ENCODE results near the gene HBB.

Gene HBB

DNA sequence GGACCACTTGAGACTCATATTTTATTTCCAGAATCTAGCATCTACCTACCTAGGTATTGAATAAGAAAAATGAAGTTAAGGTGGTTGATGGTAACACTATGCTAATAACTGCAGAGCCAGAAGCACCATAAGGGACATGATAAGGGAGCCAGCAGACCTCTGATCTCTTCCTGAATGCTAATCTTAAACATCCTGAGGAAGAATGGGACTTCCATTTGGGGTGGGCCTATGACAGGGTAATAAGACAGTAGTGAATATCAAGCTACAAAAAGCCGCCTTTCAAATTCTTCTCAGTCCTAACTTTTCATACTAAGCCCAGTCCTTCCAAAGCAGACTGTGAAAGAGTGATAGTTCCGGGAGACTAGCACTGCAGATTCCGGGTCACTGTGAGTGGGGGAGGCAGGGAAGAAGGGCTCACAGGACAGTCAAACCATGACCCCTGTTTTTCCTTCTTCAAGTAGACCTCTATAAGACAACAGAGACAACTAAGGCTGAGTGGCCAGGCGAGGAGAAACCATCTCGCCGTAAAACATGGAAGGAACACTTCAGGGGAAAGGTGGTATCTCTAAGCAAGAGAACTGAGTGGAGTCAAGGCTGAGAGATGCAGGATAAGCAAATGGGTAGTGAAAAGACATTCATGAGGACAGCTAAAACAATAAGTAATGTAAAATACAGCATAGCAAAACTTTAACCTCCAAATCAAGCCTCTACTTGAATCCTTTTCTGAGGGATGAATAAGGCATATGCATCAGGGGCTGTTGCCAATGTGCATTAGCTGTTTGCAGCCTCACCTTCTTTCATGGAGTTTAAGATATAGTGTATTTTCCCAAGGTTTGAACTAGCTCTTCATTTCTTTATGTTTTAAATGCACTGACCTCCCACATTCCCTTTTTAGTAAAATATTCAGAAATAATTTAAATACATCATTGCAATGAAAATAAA lies 2.1 kb downstream of the HBB start:
- Mint-ChIP-seq H3K4me1 (ENCODE audit: low read depth) (no peaks in the 10 kb centered on the region), H3K4me3 (no peak overlapping the region), H3K9me3 (no peaks in the 10 kb centered on the region), H3K27ac (no peak overlapping the region), H3K36me3 (ENCODE audit: low read depth) (no peaks in the 10 kb centered on the region), H3K27me3 (peaks cover 5% of the 10 kb centered on the region)

DNA sequence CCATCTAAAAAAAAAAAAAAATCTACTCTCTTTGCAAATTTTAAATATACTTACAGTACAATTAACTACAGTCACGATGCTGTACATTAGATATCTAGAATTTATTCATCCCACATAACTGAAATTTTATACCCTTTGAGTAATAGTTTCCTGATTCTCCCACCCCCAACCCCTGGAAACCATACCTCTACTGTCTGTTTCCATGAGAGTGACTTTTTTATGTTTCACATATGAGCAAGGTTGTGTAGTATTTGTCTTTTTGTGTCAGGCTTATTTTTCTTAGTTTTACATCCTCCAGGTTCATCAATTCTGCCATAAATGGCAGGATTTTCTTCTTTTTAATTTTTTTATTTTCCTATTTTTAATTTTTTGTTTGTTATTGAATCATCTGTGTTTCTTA lies 3.2 kb downstream of the HBB start:
- H3K27ac Mint-ChIP-seq: no peak overlapping the region
- H3K4me1 Mint-ChIP-seq (ENCODE audit: low read depth): no peaks in the 10 kb centered on the region

GRCh38 chr11:5223146-5223545 lies 3.7 kb downstream of the HBB start:
- peaks cover 4% of the 10 kb centered on the region for H3K9me3 Mint-ChIP-seq
- no peaks in the 10 kb centered on the region for H3K36me3 Mint-ChIP-seq (ENCODE audit: low read depth)
- no peak overlapping the region for H3K27ac Mint-ChIP-seq
- no peaks in the 10 kb centered on the region for H3K4me1 Mint-ChIP-seq (ENCODE audit: low read depth)
- no peak overlapping the region for H3K4me3 Mint-ChIP-seq
- peaks cover 5% of the 10 kb centered on the region for H3K27me3 Mint-ChIP-seq

More for the DNA sequence above, 3.2 kb downstream of the HBB start:
- Mint-ChIP-seq H3K4me3 (no peak overlapping the region), H3K27me3 (peaks cover 5% of the 10 kb centered on the region), H3K36me3 (ENCODE audit: low read depth) (no peaks in the 10 kb centered on the region), H3K9me3 (peaks cover 4% of the 10 kb centered on the region)

DNA sequence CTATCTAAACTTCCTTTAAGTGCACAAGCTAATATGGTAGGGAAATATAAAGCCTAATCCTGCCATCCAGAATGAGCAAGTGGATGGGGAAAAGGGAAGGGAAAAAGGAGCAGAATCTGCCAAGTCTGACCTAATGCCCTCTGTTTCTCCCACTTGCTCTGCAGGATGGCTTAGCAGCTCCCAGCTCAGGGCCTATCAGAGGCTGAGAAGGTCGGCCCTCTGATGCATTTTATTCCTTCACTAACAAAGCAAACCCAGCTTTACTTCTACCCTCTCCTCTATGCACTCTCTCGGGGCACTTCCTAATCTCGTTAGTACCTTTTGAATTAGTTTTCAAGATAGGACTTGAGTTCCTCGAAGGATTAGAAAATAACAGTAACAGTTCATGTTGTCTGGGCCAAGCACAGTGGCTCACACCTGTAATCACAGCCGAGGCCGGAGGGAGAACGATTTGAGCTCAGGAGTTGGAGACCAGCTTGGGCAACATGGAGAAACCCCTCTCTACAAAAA lies 16.4 kb downstream of the HBB start:
- no peak overlapping the region for H3K27ac Mint-ChIP-seq
- no peak overlapping the region for H3K4me3 Mint-ChIP-seq
- H3K27me3 Mint-ChIP-seq: peaks cover 4% of the 10 kb centered on the region
- H3K9me3 Mint-ChIP-seq: no peaks in the 10 kb centered on the region
- H3K36me3 Mint-ChIP-seq (ENCODE audit: low read depth): no peaks in the 10 kb centered on the region
- H3K4me1 Mint-ChIP-seq (ENCODE audit: low read depth): no peaks in the 10 kb centered on the region

DNA sequence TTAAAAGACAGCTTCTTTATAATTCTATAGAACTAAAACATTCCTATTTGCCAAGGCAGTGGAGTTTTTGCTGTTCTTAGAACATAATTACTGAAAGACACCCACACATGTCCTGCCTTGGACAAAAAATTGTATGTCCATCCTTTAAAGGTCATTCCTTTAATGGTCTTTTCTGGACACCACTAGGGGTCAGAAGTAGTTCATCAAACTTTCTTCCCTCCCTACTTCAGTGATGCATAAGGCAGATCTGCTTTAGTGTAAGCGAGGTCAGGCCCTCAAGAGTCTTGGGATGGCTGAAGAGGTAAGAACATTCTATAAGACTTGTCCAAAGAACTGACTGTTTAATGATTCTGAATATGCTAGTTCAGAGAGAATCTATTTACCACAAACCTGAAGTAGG lies 22.1 kb downstream of the HBB start:
- Mint-ChIP-seq H3K27me3 (peaks cover 2% of the 10 kb centered on the region), H3K9me3 (no peaks in the 10 kb centered on the region), H3K27ac (no peak overlapping the region), H3K4me1 (ENCODE audit: low read depth) (no peaks in the 10 kb centered on the region), H3K36me3 (ENCODE audit: low read depth) (no peaks in the 10 kb centered on the region), H3K4me3 (no peak overlapping the region)

DNA sequence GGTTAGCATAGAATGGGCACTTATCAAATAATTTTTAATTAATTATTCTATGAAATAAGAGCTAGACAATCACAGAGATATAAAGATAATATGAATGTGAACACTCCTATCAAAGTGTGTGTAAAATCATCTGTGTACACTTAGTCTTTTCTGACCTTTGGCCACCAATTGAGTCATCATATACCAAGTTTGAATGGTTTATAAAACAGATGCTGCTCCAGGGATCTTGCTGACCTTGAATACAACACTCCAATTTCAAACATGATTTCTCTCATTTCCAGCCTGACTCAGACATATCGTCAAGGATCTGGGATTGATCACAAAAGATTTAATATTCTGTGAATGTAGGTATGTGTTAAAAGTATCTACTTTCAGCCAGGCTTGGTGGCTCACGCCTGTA lies 23.5 kb downstream of the HBB start:
- H3K27ac Mint-ChIP-seq: no peak overlapping the region
- peaks cover 5% of the 10 kb centered on the region for H3K27me3 Mint-ChIP-seq
- H3K9me3 Mint-ChIP-seq: no peaks in the 10 kb centered on the region
- no peaks in the 10 kb centered on the region for H3K36me3 Mint-ChIP-seq (ENCODE audit: low read depth)
- no peaks in the 10 kb centered on the region for H3K4me1 Mint-ChIP-seq (ENCODE audit: low read depth)
- no peak overlapping the region for H3K4me3 Mint-ChIP-seq

DNA sequence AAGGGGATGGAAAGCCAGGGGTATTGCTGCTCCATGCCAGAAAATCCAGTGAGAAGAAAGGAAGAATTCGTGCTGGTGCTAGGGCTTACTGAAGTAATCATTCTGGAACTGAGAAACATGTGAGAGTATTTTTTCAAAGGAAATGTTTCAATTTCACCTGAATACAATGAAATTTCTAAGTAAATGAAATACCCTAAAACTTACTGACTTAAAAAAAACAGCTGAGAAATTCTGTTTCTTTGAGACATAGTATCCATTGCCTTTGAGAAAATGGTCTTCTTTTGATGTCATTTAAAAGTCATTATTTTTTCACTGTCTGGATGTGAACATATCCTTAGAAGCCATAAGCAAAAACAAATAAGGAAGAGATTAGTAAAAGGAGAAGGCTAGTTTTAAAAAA lies 26.3 kb downstream of the HBB start, which contains the start of gene OR51V1:
OR51V1 (minus strand) TSS at position 101 of the 400 bp plus-strand sequence; CDS start at position 101, 0 bp downstream.
- Mint-ChIP-seq H3K27ac (no peak within 1 kb of the TSS), H3K27me3 (peaks cover 5% of the 10 kb centered on the region), H3K4me3 (no peak within 1 kb of the TSS), H3K36me3 (ENCODE audit: low read depth) (no peaks in the 10 kb centered on the region), H3K9me3 (no peaks in the 10 kb centered on the region), H3K4me1 (ENCODE audit: low read depth) (no peaks in the 10 kb centered on the region)

GRCh38 chr11:5198285-5198684 lies 28.6 kb downstream of the HBB start:
- Mint-ChIP-seq H3K27ac (no peak overlapping the region), H3K27me3 (peaks cover 5% of the 10 kb centered on the region), H3K36me3 (ENCODE audit: low read depth) (no peaks in the 10 kb centered on the region), H3K9me3 (peaks cover 4% of the 10 kb centered on the region), H3K4me1 (ENCODE audit: low read depth) (no peaks in the 10 kb centered on the region), H3K4me3 (no peak overlapping the region)

- peaks cover 5% of the 10 kb centered on the region for H3K27me3 Mint-ChIP-seq
- H3K4me3 Mint-ChIP-seq: no peak overlapping the region
- no peaks in the 10 kb centered on the region for H3K36me3 Mint-ChIP-seq (ENCODE audit: low read depth)
- no peak overlapping the region for H3K27ac Mint-ChIP-seq
- H3K4me1 Mint-ChIP-seq (ENCODE audit: low read depth): no peaks in the 10 kb centered on the region
- peaks cover 10% of the 10 kb centered on the region for H3K9me3 Mint-ChIP-seq
These were observed 29.3 kb downstream of the HBB start for GRCh38 chr11:5197536-5197935.

GRCh38 chr11:5196731-5197130 lies 30.1 kb downstream of the HBB start:
- no peaks in the 10 kb centered on the region for H3K4me1 Mint-ChIP-seq (ENCODE audit: low read depth)
- no peak overlapping the region for H3K27ac Mint-ChIP-seq
- H3K4me3 Mint-ChIP-seq: no peak overlapping the region
- peaks cover 5% of the 10 kb centered on the region for H3K27me3 Mint-ChIP-seq
- H3K9me3 Mint-ChIP-seq: peaks cover 11% of the 10 kb centered on the region
- H3K36me3 Mint-ChIP-seq (ENCODE audit: low read depth): no peaks in the 10 kb centered on the region

DNA sequence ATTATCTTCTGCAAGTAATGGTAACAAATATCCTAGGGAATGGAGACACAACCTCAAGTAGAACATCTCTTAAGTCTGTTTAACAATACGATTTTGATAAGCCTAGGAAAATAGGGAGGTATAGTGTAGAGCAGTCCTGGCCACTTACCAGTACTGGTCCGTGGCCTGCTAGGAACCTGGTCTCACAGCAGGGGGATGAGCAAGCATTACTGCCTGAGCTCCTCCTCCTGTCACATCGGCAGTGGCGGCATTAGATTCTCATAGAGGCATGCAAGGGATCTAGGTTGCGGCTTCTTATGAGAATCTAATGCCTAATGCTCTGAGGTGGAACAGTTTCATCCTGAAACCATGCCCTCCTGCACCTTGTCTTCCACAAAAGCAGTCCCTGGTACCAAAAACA lies 30.8 kb downstream of the HBB start:
- Mint-ChIP-seq H3K27me3 (peaks cover 5% of the 10 kb centered on the region), H3K27ac (no peak overlapping the region), H3K36me3 (ENCODE audit: low read depth) (no peaks in the 10 kb centered on the region), H3K4me1 (ENCODE audit: low read depth) (no peaks in the 10 kb centered on the region), H3K9me3 (peaks cover 11% of the 10 kb centered on the region), H3K4me3 (no peak overlapping the region)

DNA sequence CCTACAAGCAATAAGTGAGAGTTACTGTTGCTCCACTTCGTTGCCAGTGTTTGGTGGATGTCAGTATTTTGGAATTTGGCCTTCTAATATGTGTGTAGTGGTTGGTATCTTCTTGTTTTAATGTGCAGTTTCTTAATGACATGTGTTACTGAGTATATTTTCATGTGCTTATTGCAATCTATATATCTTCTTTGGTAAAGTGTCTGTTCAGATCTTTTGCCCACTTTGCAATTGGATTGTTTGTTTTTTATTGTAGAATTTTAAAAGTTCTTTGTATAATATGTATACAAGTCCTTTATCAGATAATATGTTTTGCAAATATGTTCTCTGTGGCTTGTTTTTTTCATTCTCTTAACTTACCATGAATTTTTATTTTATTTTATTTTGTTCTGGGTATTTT lies 34.1 kb downstream of the HBB start:
- no peaks in the 10 kb centered on the region for H3K36me3 Mint-ChIP-seq (ENCODE audit: low read depth)
- H3K4me3 Mint-ChIP-seq: no peak overlapping the region
- no peak overlapping the region for H3K27ac Mint-ChIP-seq
- no peaks in the 10 kb centered on the region for H3K4me1 Mint-ChIP-seq (ENCODE audit: low read depth)
- peaks cover 17% of the 10 kb centered on the region for H3K9me3 Mint-ChIP-seq
- H3K27me3 Mint-ChIP-seq: no peaks in the 10 kb centered on the region

GRCh38 chr11:5188201-5188600 lies 38.7 kb downstream of the HBB start:
- Mint-ChIP-seq H3K4me1 (ENCODE audit: low read depth) (no peaks in the 10 kb centered on the region), H3K36me3 (ENCODE audit: low read depth) (no peaks in the 10 kb centered on the region), H3K4me3 (no peak overlapping the region), H3K9me3 (peaks cover 12% of the 10 kb centered on the region), H3K27me3 (peaks cover 1% of the 10 kb centered on the region), H3K27ac (no peak overlapping the region)

DNA sequence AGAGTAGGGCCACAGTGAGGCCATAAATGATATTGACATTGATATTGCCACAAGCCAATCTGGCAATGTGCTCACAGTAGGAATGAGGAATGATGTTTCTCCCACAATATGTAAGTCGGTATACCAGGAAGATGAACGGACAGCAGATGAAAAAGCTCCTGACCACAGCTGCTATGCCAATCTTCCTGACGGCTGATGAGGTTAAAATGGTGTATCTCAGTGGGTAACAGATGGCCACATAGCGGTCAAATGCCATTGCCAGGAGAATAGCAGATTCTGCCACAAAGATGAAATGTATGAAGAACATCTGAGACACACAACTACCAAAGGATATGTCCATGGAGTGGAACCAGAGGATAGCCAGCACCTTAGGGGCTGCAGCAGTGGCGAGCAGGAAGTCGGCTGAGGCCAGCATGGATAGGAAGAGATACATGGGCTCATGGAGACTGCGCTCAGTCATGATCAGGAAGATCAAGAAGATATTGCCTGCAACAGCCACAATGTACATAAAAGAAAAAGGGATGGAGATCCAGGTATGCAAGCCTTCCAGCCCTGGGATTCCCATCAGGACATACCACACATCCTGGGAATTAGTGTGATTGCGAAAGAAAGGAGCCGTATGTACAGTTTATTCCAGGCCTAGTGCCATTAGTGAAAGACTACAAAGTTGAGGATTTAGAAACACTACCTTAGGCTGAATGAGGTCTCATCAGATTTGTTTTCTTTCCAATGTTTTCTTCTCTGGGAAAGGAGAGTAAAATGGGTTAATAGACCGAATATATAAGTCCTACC lies 48.6 kb downstream of the HBB start:
- H3K9me3 Mint-ChIP-seq: no peaks in the 10 kb centered on the region

More for the DNA sequence above, 48.6 kb downstream of the HBB start:
- peaks cover 2% of the 10 kb centered on the region for H3K27me3 Mint-ChIP-seq
- H3K4me3 Mint-ChIP-seq: no peak overlapping the region
- no peaks in the 10 kb centered on the region for H3K36me3 Mint-ChIP-seq (ENCODE audit: low read depth)
- H3K4me1 Mint-ChIP-seq (ENCODE audit: low read depth): no peaks in the 10 kb centered on the region
- H3K27ac Mint-ChIP-seq: no peak overlapping the region

Measured in stimulated activated naive CD8-positive, alpha-beta T cell treated with anti-CD3 and anti-CD28 coated beads, Interleukin-15, Interleukin-2, amounts not matched to agents 100 ng/mL and 50 ng/mL, for 24 hours (primary cell).